Measurements from ENCODE around the gene CRACDL. TPM values are rescaled to one million over a fixed set of nuclear protein-coding genes. Genes with fewer than 3 reads are reported as not detected.
A peak's percentile ranks its signal among the peaks of the same experiment; 100 is the strongest.

CRACDL gene
- total RNA-seq, 8 experiments from 2014 or later, result 0.11 to 5.5 (median 0.64) TPM; not detected in 2

GRCh38 chr2:98827625-98828368, 108.2 kb downstream of the CRACDL start:
- 13 to 83% (median 51%) methylated on average over 2 to 10 of the region's 11 CpGs; no CpG with 5 or more reads in 4 of the 10 experiments for WGBS, 10 experiments
- Histone ChIP-seq H3K4me1 (replicated peaks in 1 of 2) (peaks cover 0 to 2% of the 10 kb centered on the region in 2 donors), H3K27ac (no peak overlapping the region), H3K4me3 (no peak overlapping the region)
- ATAC-seq (replicated peaks in 6 of 8), result peak in 1 of 8 experiments; percentile 42
- in situ Hi-C loops (cut with MboI; ENCODE audit: low pct_unique_long_range_greater_than_20kb in 2 of 9, low sequenced_read_pairs in 9 of 9, unreplicated experiment in 9 of 9), result loop anchor here in 7 of 9 experiments (25.0 kb wide), 2 partner anchors 165 to 235 kb away; no protein-coding TSS in a partner anchor

DNA sequence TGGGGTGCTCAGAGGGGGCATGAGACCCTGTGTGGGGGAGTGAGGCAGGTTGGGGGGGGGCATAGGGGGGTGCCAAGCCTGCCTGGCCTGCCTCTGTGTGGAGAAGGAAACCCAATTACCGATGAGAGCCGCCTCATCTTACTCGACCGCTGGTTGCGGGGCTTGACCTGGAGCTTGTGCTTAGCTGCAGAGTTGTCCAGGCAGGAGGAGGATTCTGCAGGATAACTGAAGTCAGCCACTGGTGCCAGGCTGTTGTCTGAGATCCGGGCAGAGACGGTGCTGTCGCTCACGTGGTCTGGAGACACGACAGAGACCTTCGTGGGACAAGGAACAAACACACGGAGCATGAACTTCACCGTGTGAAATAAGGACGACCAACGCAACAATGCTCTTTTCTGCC, 109.2 kb downstream of the CRACDL start:
- WGBS, 10 experiments, result 55 to 100% (median 86%) methylated on average over 1 to 4 of the region's 15 CpGs; no CpG with 5 or more reads in 5 of the 10 experiments
- peaks cover 0 to 2% of the 10 kb centered on the region in 2 donors for H3K4me1 ChIP-seq (replicated peaks in 1 of 2)
- no peak overlapping the region for H3K27ac ChIP-seq
- ATAC-seq (replicated peaks in 6 of 8), result no peak
- H3K4me3 ChIP-seq, result no peak overlapping the region
- in situ Hi-C loops (cut with MboI; ENCODE audit: low pct_unique_long_range_greater_than_20kb in 2 of 9, low sequenced_read_pairs in 9 of 9, unreplicated experiment in 9 of 9), result loop anchor here in 7 of 9 experiments (25.0 kb wide), 2 partner anchors 165 to 235 kb away; no protein-coding TSS in a partner anchor

DNA sequence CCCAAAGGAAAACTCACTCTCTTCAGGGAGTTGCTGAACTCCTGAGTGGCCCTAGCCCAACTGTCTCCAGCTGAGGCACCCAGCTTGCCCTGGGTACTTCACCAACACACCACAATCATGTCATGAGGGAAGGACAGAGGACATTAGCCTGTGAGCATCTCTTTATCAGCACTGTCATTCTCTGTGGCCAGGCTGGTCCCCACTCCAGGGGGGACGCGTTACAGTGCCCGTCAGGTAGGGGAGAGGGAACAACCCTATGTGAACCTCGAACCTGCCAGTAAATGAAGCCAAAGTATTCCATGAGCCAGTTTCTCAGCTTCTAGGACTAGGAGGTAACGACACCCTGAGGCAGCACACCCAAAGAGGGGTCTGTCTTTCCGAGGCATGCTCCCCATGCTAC, 110.2 kb downstream of the CRACDL start:
- Histone ChIP-seq H3K4me1 (replicated peaks in 1 of 2) (peaks cover 0 to 2% of the 10 kb centered on the region in 2 donors), H3K4me3 (no peak overlapping the region), H3K27ac (no peak overlapping the region)
- ATAC-seq (replicated peaks in 6 of 8), result no peak
- in situ Hi-C loops (cut with MboI; ENCODE audit: low pct_unique_long_range_greater_than_20kb in 2 of 9, low sequenced_read_pairs in 9 of 9, unreplicated experiment in 9 of 9), result loop anchor here in 7 of 9 experiments (25.0 kb wide), 2 partner anchors 164 to 236 kb away; no protein-coding TSS in a partner anchor
- WGBS, 10 experiments, result 80 to 100% (median 91%) methylated on average over 1 to 6 of the region's 6 CpGs; no CpG with 5 or more reads in 4 of the 10 experiments

DNA sequence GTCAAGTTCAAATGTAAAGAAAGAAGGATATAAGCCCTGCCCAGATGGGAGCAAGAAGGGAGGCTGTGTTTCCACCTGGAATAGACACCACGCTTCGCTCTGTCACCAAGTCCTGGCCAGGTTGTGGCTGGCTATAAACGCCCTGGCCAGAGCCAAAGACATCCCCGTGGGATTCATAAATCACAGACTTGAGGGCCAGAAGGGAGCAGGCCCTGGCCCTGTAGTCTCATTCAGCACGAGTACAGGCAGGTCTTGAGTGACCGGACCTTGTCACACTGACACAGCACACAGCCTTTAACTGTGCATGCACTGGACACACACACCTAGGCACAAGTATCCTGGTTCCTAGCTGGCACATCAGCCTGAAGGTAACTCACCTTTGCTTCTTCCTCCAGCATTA, 110.6 kb downstream of the CRACDL start:
- in situ Hi-C loops (cut with MboI; ENCODE audit: low pct_unique_long_range_greater_than_20kb in 2 of 9, low sequenced_read_pairs in 9 of 9, unreplicated experiment in 9 of 9), result loop anchor here in 7 of 9 experiments (25.0 kb wide), 2 partner anchors 163 to 237 kb away; no protein-coding TSS in a partner anchor
- 56 to 83% (median 77%) methylated on average over 2 to 4 of the region's 6 CpGs; no CpG with 5 or more reads in 5 of the 10 experiments for WGBS, 10 experiments
- no peak overlapping the region for H3K27ac ChIP-seq

GRCh38 chr2:98825020-98825350, 111.0 kb downstream of the CRACDL start:
- Histone ChIP-seq H3K4me3 (no peak overlapping the region), H3K4me1 (replicated peaks in 1 of 2) (peaks cover 0 to 2% of the 10 kb centered on the region in 2 donors), H3K27ac (no peak overlapping the region)
- no peak for ATAC-seq (replicated peaks in 6 of 8)
- WGBS, 10 experiments, result 23 to 100% (median 81%) methylated on average over 2 to 3 of the region's 3 CpGs; no CpG with 5 or more reads in 4 of the 10 experiments
- in situ Hi-C loops (cut with MboI; ENCODE audit: low pct_unique_long_range_greater_than_20kb in 2 of 9, low sequenced_read_pairs in 9 of 9, unreplicated experiment in 9 of 9), result loop anchor here in 7 of 9 experiments (25.0 kb wide), 2 partner anchors 163 to 237 kb away; no protein-coding TSS in a partner anchor

More for the DNA sequence above, 110.6 kb downstream of the CRACDL start:
- peak in 4 of 8 experiments; percentile 48 to 66 (median 63) for ATAC-seq (replicated peaks in 6 of 8)
- H3K4me1 ChIP-seq (replicated peaks in 1 of 2), result peaks cover 0 to 2% of the 10 kb centered on the region in 2 donors
- H3K4me3 ChIP-seq, result no peak overlapping the region

DNA sequence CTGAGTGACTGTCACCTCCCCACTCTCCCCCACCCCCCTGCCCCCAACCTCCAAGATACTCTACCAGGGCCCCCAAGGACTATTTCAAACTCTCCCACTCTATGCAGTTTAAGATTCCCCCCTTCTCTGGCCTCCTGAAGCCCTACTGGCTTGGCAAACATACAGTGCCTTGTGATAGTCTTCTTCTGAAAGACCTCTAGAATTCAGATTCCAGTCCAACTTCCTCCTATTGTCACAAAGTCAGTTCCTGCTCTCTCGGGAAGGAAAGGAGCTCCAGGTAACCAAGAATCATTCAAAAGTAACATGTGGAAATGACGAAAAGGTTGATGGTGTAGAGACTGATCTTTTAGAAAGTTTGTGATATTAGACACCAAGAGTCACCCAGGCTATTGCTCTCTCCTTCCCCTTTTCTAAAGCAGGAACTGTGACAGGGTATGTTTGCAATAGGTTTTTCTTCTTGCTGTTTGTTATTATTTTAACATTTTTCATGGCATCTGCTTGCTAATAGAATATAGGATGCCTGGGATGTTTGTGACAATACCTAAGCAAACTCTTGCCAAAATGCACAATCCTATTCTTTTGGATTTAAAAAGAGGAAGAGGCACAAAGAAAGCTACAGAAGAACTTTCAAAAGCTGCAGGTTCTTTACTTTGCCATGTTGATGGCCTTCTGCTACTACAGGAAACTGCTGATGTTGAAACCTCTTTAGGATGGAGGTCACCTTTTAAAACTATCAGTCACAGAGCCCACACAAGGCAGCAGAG, 111.6 kb downstream of the CRACDL start:
- in situ Hi-C loops (cut with MboI; ENCODE audit: low pct_unique_long_range_greater_than_20kb in 2 of 9, low sequenced_read_pairs in 9 of 9, unreplicated experiment in 9 of 9), result loop anchor here in 7 of 9 experiments (25.0 kb wide), 2 partner anchors 162 to 238 kb away; no protein-coding TSS in a partner anchor
- H3K4me3 ChIP-seq, result no peak overlapping the region
- WGBS, 10 experiments, result 18 to 100% (median 81%) methylated on average over 1 to 2 of the region's 2 CpGs; no CpG with 5 or more reads in 4 of the 10 experiments
- H3K4me1 ChIP-seq (replicated peaks in 1 of 2), result peaks cover 2 to 3% of the 10 kb centered on the region in 2 donors
- no peak overlapping the region for H3K27ac ChIP-seq
- no peak for ATAC-seq (replicated peaks in 6 of 8)

DNA sequence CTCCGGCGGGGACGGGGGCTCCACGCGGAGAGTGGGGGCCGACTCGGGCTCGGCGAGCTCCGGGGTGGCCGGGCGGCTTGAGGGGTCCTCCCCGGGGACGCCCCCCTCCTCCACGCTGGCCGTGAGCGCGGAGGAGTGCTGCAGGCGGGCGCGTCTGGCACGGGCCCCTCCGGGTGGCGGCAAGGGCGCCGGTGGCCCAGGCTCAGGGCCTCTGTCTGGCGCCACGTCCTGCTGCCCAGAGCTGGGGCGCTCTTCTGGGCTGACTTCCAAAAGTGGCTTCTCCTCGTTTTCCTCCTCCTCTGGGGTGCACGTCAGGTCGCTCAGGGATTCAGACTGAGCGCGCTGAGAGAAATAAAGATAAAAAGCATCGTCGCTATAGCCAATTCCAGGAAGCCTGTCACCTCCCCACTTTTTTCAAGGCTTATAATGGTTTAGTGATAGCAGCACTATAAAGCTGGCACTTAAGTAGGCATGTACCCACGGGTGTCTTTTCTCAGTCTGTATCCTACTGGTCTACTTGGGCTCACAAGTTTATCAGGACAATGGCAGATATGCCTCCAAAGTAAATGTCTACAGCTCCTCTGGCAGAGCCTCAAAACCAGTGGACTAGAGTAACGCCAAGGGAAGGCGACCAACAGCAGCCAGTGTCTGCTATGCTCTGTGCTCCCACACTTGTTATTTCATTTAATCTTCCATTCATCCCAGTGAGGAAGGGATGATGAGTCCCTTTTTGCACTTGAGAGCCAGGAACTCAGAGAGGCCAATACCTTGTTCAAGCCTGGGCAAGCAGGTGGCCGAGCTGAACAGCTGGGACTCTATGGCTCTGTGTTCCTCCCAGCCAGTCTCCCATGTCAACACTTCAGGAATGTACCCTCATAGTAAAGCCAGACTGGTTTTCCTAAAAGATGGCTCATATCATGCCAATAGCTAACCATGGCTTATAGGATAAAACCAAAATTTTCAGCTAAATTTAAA, 112.5 kb downstream of the CRACDL start:
- H3K4me1 ChIP-seq (replicated peaks in 1 of 2), result peaks cover 5 to 11% of the 10 kb centered on the region in 2 donors
- in situ Hi-C loops (cut with MboI; ENCODE audit: low pct_unique_long_range_greater_than_20kb in 2 of 9, low sequenced_read_pairs in 9 of 9, unreplicated experiment in 9 of 9), result no loop called here
- peak in 5 of 8 experiments; percentile 22 to 36 (median 25) for ATAC-seq (replicated peaks in 6 of 8)
- no peak overlapping the region for H3K27ac ChIP-seq
- H3K4me3 ChIP-seq, result peak overlapping the region; percentile 28 to 37 (median 32)
- 39 to 100% (median 88%) methylated on average over 2 to 12 of the region's 40 CpGs; no CpG with 5 or more reads in 2 of the 10 experiments for WGBS, 10 experiments

GRCh38 chr2:98822301-98823164, 113.5 kb downstream of the CRACDL start:
- Histone ChIP-seq H3K27ac (no peak overlapping the region), H3K4me3 (peak overlapping the region; percentile 28 to 37 (median 32)), H3K4me1 (replicated peaks in 1 of 2) (peaks cover 5 to 21% of the 10 kb centered on the region in 2 donors)
- peak in 7 of 8 experiments; percentile 44 to 89 (median 79) for ATAC-seq (replicated peaks in 6 of 8)
- 0 to 54% (median 3%) methylated on average over 1 to 10 of the region's 117 CpGs; no CpG with 5 or more reads in 6 of the 10 experiments for WGBS, 10 experiments
- in situ Hi-C loops (cut with MboI; ENCODE audit: low pct_unique_long_range_greater_than_20kb in 2 of 9, low sequenced_read_pairs in 9 of 9, unreplicated experiment in 9 of 9), result no loop called here

- Histone ChIP-seq H3K27ac (no peak overlapping the region), H3K4me3 (no peak overlapping the region), H3K4me1 (replicated peaks in 1 of 2) (peaks cover 5 to 22% of the 10 kb centered on the region in 2 donors)
- 92 to 100% (median 100%) methylated on average over 1 to 8 of the region's 38 CpGs; no CpG with 5 or more reads in 7 of the 10 experiments for WGBS, 10 experiments
- no peak for ATAC-seq (replicated peaks in 6 of 8)
- in situ Hi-C loops (cut with MboI; ENCODE audit: low pct_unique_long_range_greater_than_20kb in 2 of 9, low sequenced_read_pairs in 9 of 9, unreplicated experiment in 9 of 9), result no loop called here
These were observed 114.3 kb downstream of the CRACDL start for GRCh38 chr2:98821629-98822135.

- in situ Hi-C loops (cut with MboI; ENCODE audit: low pct_unique_long_range_greater_than_20kb in 2 of 9, low sequenced_read_pairs in 9 of 9, unreplicated experiment in 9 of 9), result no loop called here
- WGBS, 10 experiments, result 10 to 80% (median 46%) methylated on average over 2 to 5 of the region's 5 CpGs
- Histone ChIP-seq H3K27ac (no peak overlapping the region), H3K4me1 (replicated peaks in 1 of 2) (peaks cover 5 to 22% of the 10 kb centered on the region in 2 donors), H3K4me3 (no peak overlapping the region)
- no peak for ATAC-seq (replicated peaks in 6 of 8)
These were observed 116.7 kb downstream of the CRACDL start for GRCh38 chr2:98819231-98819766.

DNA sequence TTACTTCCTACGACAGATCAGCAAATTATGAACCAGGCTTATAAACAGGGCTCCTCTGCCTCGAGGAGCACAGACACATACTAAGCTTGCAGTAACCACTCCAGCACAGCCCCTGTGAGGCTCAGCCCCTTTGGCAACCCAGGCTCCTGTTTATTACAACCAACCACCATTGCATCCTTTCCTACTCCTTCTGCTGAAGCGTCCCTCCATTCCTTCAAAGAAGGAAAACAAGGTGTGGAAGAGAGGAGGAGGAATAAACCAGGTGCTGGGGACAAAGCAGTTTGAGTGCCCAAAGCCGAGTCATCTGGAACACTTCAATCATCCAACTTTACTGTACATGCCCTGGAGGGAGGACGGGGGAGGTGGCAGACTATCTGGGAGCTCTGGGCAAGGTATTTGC, 117.9 kb downstream of the CRACDL start:
- in situ Hi-C loops (cut with MboI; ENCODE audit: low pct_unique_long_range_greater_than_20kb in 2 of 9, low sequenced_read_pairs in 9 of 9, unreplicated experiment in 9 of 9), result no loop called here
- WGBS, 10 experiments, result 11 to 90% (median 67%) methylated on average over 1 to 5 of the region's 5 CpGs; no CpG with 5 or more reads in 1 of the 10 experiments
- Histone ChIP-seq H3K4me3 (no peak overlapping the region), H3K4me1 (replicated peaks in 1 of 2) (peaks cover 5 to 22% of the 10 kb centered on the region in 2 donors), H3K27ac (no peak overlapping the region)
- ATAC-seq (replicated peaks in 6 of 8), result no peak

All from motor neuron (in vitro differentiated cells).